ENCODE results near the gene MCF2L2. TPM values are rescaled to one million over a fixed set of nuclear protein-coding genes. Genes with fewer than 3 reads are reported as not detected.

The MCF2L2 gene
- total RNA-seq, 2 donors from 2014 or later = 0.25 to 1.4 TPM

DNA sequence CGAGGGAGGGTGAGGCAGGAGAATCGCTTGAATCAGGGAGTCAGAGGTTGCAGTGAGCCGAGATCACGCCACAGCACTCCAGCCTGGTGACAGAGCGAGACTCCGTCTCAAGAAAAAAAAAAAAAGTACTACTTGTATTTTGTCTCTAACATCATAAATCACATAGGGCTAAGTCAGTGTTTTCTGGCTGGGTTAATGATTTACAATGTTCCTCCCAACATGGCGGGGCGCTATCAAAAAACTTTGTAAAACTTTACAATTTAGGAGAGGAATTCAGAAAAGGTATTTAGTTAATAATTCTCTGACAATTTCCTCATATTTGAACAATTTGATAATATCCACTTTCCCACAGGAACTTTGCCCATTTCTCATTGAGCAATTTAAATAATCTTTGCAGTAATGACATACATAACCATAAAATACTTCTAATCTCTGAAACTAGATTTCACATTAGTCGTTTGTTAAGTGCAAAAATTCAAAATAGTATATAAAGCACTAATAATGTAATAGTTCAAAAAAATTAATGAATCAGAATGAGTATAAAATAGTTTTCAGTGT is 202.0 kb downstream of the MCF2L2 start:
- no peaks in the 10 kb centered on the region for H3K9me3 ChIP-seq
- H3K4me3 ChIP-seq = no peak overlapping the region
- H3K36me3 ChIP-seq = no peaks in the 10 kb centered on the region
- H3K27me3 ChIP-seq = no peaks in the 10 kb centered on the region
- intact Hi-C loops (cut with DNase I) = no loop called here
- H3K9ac ChIP-seq (ENCODE audit: low read depth in 2 of 2, low read length in 2 of 2) = no peak overlapping the region
- H3K4me1 ChIP-seq = no peaks in the 10 kb centered on the region
- DNase-seq = no peak
- H3K27ac ChIP-seq = no peak overlapping the region
- TF ChIP-seq, protein P1, sequence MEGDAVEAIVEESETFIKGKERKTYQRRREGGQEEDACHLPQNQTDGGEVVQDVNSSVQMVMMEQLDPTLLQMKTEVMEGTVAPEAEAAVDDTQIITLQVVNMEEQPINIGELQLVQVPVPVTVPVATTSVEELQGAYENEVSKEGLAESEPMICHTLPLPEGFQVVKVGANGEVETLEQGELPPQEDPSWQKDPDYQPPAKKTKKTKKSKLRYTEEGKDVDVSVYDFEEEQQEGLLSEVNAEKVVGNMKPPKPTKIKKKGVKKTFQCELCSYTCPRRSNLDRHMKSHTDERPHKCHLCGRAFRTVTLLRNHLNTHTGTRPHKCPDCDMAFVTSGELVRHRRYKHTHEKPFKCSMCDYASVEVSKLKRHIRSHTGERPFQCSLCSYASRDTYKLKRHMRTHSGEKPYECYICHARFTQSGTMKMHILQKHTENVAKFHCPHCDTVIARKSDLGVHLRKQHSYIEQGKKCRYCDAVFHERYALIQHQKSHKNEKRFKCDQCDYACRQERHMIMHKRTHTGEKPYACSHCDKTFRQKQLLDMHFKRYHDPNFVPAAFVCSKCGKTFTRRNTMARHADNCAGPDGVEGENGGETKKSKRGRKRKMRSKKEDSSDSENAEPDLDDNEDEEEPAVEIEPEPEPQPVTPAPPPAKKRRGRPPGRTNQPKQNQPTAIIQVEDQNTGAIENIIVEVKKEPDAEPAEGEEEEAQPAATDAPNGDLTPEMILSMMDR (IDR thresholded peaks at IDR 0.05) = no peak

DNA sequence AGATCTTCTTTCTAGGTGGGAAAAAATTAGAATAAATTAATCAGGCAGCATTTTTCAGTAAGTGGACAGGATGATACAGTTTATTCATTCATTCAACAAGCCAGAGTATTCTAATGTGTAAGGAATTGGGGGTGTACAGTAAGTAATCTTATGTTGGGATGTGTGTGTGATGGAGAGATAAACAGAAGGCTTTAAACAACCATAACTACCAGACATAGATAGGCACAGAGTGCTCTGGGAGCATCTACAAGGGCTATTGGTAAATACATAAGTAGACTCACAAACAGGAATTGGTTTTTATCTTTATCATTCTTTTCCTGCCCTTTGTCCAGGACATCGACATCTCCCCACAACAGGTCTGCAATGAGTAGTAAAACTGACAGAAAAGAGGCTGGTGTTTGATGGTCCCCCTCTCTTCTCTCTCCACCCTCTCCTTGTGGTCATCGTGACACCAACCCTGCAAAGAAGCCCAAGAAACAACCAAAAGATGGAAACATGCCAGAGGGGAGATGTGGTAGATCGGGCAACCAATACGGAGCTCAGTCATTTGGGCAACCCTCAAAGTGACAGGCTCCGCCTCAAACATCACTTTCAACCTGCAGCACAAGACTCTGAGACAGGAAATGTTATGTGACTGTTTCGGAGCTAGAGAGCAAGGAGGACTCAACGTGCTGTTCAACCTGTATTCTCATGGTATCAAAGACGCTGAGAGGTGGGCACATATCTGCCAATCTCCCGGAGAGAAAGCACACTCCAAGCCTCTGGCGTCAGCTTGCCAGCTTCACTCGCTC is 204.0 kb downstream of the MCF2L2 start:
- Histone ChIP-seq H3K9ac (ENCODE audit: low read depth in 2 of 2, low read length in 2 of 2) (no peak overlapping the region), H3K4me3 (no peak overlapping the region), H3K4me1 (no peaks in the 10 kb centered on the region), H3K36me3 (no peaks in the 10 kb centered on the region), H3K27me3 (no peaks in the 10 kb centered on the region), H3K9me3 (no peaks in the 10 kb centered on the region), H3K27ac (no peak overlapping the region)
- intact Hi-C loops (cut with DNase I) = no loop called here
- TF ChIP-seq, protein P1 (IDR thresholded peaks at IDR 0.05) = no peak
- no peak for DNase-seq

DNA sequence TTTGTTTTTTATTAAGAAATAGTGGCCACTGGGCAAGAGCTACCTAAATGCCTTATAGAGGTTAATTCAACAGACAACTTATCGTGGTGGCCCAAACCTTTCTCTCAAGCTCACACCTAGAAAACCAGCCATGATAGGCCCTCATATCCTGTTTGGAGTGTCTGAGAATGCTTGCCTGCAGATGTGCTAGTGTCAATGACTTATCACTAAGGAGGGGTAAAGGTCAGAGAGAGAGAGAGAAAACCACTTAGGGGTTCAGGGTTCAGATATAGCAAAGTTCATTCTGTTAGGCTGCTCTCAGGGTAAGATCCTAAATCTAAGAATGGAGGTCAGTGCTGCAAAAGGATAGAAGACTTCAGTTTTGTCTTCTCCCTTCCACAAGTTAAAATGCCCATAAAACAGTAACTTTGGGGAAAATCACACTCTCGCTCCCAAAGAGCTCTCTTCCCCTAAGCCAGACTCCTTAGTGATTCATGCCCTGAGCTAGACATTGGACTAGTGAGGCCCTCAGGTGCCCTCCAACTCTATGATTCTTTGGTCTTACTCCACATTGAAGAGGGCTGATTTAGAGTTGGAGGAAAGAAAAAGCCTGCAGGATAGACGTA is 205.7 kb downstream of the MCF2L2 start:
- H3K27me3 ChIP-seq = no peaks in the 10 kb centered on the region
- TF ChIP-seq, protein P1 (IDR thresholded peaks at IDR 0.05) = no peak
- H3K27ac ChIP-seq = no peak overlapping the region
- intact Hi-C loops (cut with DNase I) = no loop called here
- H3K9me3 ChIP-seq = no peaks in the 10 kb centered on the region
- H3K4me3 ChIP-seq = no peak overlapping the region
- DNase-seq = no peak
- H3K4me1 ChIP-seq = no peaks in the 10 kb centered on the region
- no peaks in the 10 kb centered on the region for H3K36me3 ChIP-seq
- no peak overlapping the region for H3K9ac ChIP-seq (ENCODE audit: low read depth in 2 of 2, low read length in 2 of 2)

DNA sequence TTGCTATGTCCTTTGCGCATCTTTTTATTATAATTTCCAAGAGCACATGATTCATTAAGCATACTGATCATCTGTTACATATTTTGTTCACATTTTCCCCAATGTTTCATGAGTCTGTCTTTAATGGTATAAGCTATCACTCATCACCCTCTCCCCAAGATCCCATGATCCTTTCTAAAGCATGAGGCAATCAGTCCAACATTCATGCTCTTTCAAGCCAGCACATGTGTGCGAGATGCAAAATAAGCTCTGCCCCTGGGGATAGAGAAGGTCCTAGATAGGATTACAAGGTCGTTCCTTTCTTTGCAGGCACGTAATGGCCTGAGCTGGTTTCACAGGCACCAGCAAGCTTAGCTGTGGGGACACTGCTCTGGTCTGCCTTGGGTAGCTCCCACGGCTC is 207.6 kb downstream of the MCF2L2 start:
- DNase-seq = no peak

DNA sequence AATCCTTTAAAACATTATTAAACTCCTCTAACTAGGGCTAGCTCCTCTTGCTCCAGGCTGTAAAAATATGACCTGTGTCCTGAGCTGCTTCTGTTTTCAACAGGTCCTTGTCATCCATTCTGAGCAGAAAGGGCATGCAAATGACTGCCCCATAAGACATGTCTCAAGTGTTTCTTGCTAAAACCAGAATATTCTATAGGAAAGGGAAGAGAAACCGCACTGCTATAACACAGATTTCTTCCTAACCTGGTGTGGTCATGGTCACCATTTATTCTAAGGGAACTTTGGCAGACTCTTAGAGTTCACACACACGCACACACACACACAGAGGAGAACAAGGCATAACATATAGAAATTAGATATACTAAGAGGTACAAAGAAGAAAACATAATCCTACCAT is 209.6 kb downstream of the MCF2L2 start:
- TF ChIP-seq, protein P1 (IDR thresholded peaks at IDR 0.05) = no peak

More for the DNA sequence above, 207.6 kb downstream of the MCF2L2 start:
- no peaks in the 10 kb centered on the region for H3K36me3 ChIP-seq
- TF ChIP-seq, protein P1 (IDR thresholded peaks at IDR 0.05) = no peak
- no peak overlapping the region for H3K27ac ChIP-seq
- H3K9me3 ChIP-seq = no peaks in the 10 kb centered on the region
- H3K9ac ChIP-seq (ENCODE audit: low read depth in 2 of 2, low read length in 2 of 2) = no peak overlapping the region
- no peaks in the 10 kb centered on the region for H3K4me1 ChIP-seq
- intact Hi-C loops (cut with DNase I) = no loop called here
- no peak overlapping the region for H3K4me3 ChIP-seq
- H3K27me3 ChIP-seq = no peaks in the 10 kb centered on the region

More for the DNA sequence above, 209.6 kb downstream of the MCF2L2 start:
- H3K9me3 ChIP-seq = no peaks in the 10 kb centered on the region
- no peaks in the 10 kb centered on the region for H3K36me3 ChIP-seq
- no peak for DNase-seq
- H3K9ac ChIP-seq (ENCODE audit: low read depth in 2 of 2, low read length in 2 of 2) = no peak overlapping the region
- H3K27me3 ChIP-seq = no peaks in the 10 kb centered on the region
- H3K4me3 ChIP-seq = no peak overlapping the region
- no peak overlapping the region for H3K27ac ChIP-seq
- no peaks in the 10 kb centered on the region for H3K4me1 ChIP-seq
- intact Hi-C loops (cut with DNase I) = no loop called here
